Measurements from ENCODE around the gene MAS1L.

MAS1L gene

GRCh38 chr6:29489286-29489685, 1.5 kb upstream of the MAS1L start:
- TF ChIP-seq SIN3A (IDR thresholded peaks at IDR 0.05; ENCODE audit: borderline replicate concordance, insufficient read depth, low read length) = no peak
- TF ChIP-seq POLR2AphosphoS5 (IDR thresholded peaks at IDR 0.05; ENCODE audit: low read depth, low read length) = no peak
- TF ChIP-seq FOXP2 (optimal IDR thresholded peaks at IDR 0.05; ENCODE audit: borderline replicate concordance, extremely low read depth, extremely low read length, insufficient read depth) = no peak
- TF ChIP-seq REST (IDR thresholded peaks at IDR 0.05; ENCODE audit: insufficient read depth in 1 of 2, low read depth in 2 of 2, low read length in 2 of 2) = no peak
- TF ChIP-seq TAF1 (IDR thresholded peaks at IDR 0.05; ENCODE audit: borderline replicate concordance, insufficient read depth, low read length) = no peak

- TF ChIP-seq POLR2AphosphoS5 (IDR thresholded peaks at IDR 0.05; ENCODE audit: low read depth, low read length) (no peak), SIN3A (IDR thresholded peaks at IDR 0.05; ENCODE audit: borderline replicate concordance, insufficient read depth, low read length) (no peak), TAF1 (IDR thresholded peaks at IDR 0.05; ENCODE audit: borderline replicate concordance, insufficient read depth, low read length) (no peak), REST (IDR thresholded peaks at IDR 0.05; ENCODE audit: insufficient read depth in 1 of 2, low read depth in 2 of 2, low read length in 2 of 2) (no peak), FOXP2 (optimal IDR thresholded peaks at IDR 0.05; ENCODE audit: borderline replicate concordance, extremely low read depth, extremely low read length, insufficient read depth) (no peak)
Observed at GRCh38 chr6:29488874-29489273, 1.1 kb upstream of the MAS1L start.

- TF ChIP-seq REST (IDR thresholded peaks at IDR 0.05; ENCODE audit: insufficient read depth in 1 of 2, low read depth in 2 of 2, low read length in 2 of 2) = no peak
- TF ChIP-seq SIN3A (IDR thresholded peaks at IDR 0.05; ENCODE audit: borderline replicate concordance, insufficient read depth, low read length) = no peak
- no peak for TF ChIP-seq POLR2AphosphoS5 (IDR thresholded peaks at IDR 0.05; ENCODE audit: low read depth, low read length)
- no peak for TF ChIP-seq TAF1 (IDR thresholded peaks at IDR 0.05; ENCODE audit: borderline replicate concordance, insufficient read depth, low read length)
Observed at GRCh38 chr6:29487131-29487530, 625 bp downstream of the MAS1L start.

- TF ChIP-seq TAF1 (IDR thresholded peaks at IDR 0.05; ENCODE audit: borderline replicate concordance, insufficient read depth, low read length) = no peak
- TF ChIP-seq REST (IDR thresholded peaks at IDR 0.05; ENCODE audit: insufficient read depth in 1 of 2, low read depth in 2 of 2, low read length in 2 of 2) = no peak
- no peak for TF ChIP-seq FOXP2 (optimal IDR thresholded peaks at IDR 0.05; ENCODE audit: borderline replicate concordance, extremely low read depth, extremely low read length, insufficient read depth)
Observed at GRCh38 chr6:29486577-29486976, 1.2 kb downstream of the MAS1L start.

- no peak for TF ChIP-seq SIN3A (IDR thresholded peaks at IDR 0.05; ENCODE audit: borderline replicate concordance, insufficient read depth, low read length)
- TF ChIP-seq POLR2AphosphoS5 (IDR thresholded peaks at IDR 0.05; ENCODE audit: low read depth, low read length) = no peak
- TF ChIP-seq FOXP2 (optimal IDR thresholded peaks at IDR 0.05; ENCODE audit: borderline replicate concordance, extremely low read depth, extremely low read length, insufficient read depth) = no peak
- no peak for TF ChIP-seq REST (IDR thresholded peaks at IDR 0.05; ENCODE audit: insufficient read depth in 1 of 2, low read depth in 2 of 2, low read length in 2 of 2)
- no peak for TF ChIP-seq TAF1 (IDR thresholded peaks at IDR 0.05; ENCODE audit: borderline replicate concordance, insufficient read depth, low read length)
Observed at GRCh38 chr6:29483735-29484134, 4.0 kb downstream of the MAS1L start.

Measured in PFSK-1 (cell line).